K562 (cell line): ENCODE measurements around the gene ACTL6A.

Experiments used
- EZH2 ChIP-seq: IDR thresholded peaks from 2 replicates; pipeline ENCODE4 v1.6.1; 2012; ENCODE audit warnings: low read depth, mild to moderate bottlenecking, inconsistent platforms, low read length, borderline replicate concordance
- SMC3 ChIP-seq: conservative IDR thresholded peaks from 2 replicates; pipeline ENCODE4 v1.6.1; 2011; ENCODE audit warnings: low read depth, low read length, improper control_type of control experiment; ENCODE audit not compliant: insufficient read depth
- TF ChIP-seq, protein P1 (sequence below): sonication (generic); formaldehyde crosslinking; IDR thresholded peaks from 2 replicates; pipeline ENCODE4 v1.8.1; 2023; ENCODE audit warnings: mild to moderate bottlenecking, missing genetic modification reagents
- TF ChIP-seq, protein P2 (sequence below), 3 experiments: IDR thresholded peaks in 2 of 3; conservative IDR thresholded peaks in 1 of 3; 2 replicates each; pipeline ENCODE4 v1.5.1; 2011 to 2012; ENCODE audit warnings: low read length in 3 of 3, mild to moderate bottlenecking in 3 of 3, control low read depth in 2 of 3, improper control_type of control experiment in 1 of 3, inconsistent platforms in 1 of 3, low read depth in 1 of 3, mixed read lengths in 1 of 3, moderate library complexity in 1 of 3; ENCODE audit not compliant: insufficient read depth in 2 of 3

DNA sequence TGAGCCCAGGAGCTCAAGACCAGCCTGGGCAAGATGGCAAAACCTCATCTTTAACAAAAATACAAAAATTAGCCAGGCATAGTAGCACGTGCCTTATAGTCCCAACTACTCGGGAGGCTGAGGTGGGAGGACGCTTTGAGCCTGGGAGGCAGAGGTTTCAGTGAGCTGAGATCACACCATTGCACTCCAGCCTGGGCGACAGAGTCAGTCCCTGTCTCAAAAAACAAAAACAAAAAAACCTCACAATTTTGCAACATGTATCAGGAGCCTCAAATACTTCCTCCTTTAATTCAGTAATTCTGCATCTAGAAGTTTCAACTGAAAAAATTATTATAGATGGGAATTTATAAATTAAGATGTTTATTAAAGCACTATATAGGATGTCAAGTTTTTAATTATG lies 40.6 kb downstream of the ACTL6A start:
- TF ChIP-seq SMC3 (no peak), EZH2 (no peak)
- TF ChIP-seq, protein P1, sequence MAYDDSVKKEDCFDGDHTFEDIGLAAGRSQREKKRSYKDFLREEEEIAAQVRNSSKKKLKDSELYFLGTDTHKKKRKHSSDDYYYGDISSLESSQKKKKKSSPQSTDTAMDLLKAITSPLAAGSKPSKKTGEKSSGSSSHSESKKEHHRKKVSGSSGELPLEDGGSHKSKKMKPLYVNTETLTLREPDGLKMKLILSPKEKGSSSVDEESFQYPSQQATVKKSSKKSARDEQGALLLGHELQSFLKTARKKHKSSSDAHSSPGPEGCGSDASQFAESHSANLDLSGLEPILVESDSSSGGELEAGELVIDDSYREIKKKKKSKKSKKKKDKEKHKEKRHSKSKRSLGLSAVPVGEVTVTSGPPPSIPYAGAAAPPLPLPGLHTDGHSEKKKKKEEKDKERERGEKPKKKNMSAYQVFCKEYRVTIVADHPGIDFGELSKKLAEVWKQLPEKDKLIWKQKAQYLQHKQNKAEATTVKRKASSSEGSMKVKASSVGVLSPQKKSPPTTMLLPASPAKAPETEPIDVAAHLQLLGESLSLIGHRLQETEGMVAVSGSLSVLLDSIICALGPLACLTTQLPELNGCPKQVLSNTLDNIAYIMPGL (CRISPR knock-in tag): no peak
- TF ChIP-seq, protein P2, sequence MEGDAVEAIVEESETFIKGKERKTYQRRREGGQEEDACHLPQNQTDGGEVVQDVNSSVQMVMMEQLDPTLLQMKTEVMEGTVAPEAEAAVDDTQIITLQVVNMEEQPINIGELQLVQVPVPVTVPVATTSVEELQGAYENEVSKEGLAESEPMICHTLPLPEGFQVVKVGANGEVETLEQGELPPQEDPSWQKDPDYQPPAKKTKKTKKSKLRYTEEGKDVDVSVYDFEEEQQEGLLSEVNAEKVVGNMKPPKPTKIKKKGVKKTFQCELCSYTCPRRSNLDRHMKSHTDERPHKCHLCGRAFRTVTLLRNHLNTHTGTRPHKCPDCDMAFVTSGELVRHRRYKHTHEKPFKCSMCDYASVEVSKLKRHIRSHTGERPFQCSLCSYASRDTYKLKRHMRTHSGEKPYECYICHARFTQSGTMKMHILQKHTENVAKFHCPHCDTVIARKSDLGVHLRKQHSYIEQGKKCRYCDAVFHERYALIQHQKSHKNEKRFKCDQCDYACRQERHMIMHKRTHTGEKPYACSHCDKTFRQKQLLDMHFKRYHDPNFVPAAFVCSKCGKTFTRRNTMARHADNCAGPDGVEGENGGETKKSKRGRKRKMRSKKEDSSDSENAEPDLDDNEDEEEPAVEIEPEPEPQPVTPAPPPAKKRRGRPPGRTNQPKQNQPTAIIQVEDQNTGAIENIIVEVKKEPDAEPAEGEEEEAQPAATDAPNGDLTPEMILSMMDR (IDR thresholded peaks at IDR 0.05 in 2 of 3, conservative IDR thresholded peaks at IDR 0.05 in 1 of 3; ENCODE audit: insufficient read depth in 2 of 3, low read depth in 1 of 3, low read length in 3 of 3): no peak
